Measurements from ENCODE around the gene APH1B.

Gene APH1B

DNA sequence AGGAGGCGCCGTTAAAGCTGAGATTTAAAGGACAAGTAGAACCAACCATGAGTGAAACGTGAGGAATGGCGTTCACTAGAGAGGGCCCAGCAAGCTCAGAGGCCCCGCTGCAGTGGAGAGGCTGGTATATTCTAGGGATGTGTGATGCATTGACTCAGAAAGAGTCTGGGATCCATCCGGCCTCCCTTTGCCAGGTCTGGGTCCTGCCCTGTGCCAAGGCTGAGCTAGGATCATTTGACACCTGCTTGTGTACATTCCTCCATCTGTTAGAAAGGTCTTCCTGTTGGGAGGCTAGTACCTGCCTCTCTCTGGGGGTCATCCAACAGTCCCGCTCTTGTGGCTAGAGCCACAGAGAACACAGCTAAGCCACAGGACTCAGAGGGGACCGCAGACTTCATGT lies 75.9 kb downstream of the APH1B start:
- DNase-seq (ENCODE audit: low read depth), result no peak

DNA sequence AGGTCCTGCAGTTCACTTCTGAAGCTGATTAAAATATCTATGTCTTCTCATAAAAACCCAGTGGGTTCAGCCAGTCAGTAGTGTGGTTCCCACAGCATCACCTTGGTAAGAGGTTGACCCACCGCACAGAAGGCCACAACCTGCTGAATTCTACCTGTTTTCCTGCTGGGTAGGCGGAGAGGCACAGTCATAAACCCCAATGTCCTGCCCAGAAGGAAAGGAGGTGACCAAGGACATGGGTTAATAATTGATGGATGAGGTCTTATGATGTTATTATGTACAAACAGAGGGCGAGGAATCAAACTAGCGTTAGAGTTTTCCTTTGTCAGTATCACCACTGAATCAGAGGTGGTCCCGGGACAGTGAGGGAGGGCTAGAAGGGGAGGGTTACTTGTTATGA lies 76.5 kb downstream of the APH1B start:
- no peak for DNase-seq (ENCODE audit: low read depth)

DNA sequence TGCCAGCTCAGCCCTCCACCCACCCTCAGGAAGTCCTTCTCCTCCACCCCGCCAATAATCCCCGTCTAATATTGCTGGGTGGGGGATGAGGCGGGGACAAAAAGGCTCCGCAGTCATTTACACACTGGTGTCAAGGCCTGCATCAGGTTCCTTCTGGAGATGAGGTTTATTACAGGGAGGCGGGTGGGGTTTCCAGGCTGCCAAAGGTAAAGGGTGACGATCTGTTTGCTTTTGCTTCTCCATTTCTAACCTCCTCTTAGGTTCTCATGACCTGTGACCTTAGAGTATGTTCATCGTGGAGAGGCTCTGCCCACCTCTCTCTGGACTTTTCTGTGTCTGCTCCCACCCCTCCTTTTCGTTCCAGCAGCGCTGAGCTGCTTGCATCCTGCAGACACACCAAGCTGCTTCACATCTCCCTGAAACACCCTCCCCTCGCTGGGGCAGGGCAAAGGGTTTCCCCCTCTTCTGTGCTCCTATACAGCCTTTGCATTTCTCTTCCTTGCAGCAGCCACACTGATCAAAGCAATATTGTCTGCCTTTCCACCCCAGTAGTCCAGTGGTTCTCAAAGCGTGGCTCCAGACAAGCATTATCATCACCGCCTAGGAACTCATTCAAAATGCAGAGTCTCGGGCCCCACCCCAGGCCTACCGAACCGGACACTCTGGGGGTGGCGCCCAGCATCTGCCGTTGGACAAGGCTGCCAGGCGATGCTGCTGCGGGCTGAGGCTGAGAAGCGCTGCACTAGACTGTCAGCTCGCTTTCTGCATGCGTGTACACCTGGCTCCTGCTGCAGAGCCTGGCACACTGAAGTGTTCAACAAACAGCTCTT lies 77.6 kb downstream of the APH1B start:
- no peak for DNase-seq (ENCODE audit: low read depth)

DNA sequence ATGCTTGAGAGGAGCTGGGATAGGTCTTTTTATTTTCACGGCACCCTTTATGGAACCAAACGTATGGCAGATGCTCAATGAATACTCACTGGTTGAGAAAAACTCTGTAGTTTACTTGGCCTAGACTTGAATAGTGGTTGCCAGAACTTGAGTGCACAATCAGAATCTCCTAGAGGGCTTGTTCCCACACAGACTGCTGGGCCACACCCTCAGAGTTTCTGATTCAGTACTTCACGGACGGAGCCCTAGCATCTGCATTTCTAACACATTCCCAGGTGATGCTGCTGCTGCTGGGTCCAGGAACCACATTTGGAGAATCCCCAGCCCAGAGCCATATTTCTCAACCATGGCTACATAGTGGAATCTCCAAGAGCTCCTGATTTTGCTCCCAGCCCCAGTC lies 79.7 kb downstream of the APH1B start:
- DNase-seq (ENCODE audit: low read depth), result no peak

DNA sequence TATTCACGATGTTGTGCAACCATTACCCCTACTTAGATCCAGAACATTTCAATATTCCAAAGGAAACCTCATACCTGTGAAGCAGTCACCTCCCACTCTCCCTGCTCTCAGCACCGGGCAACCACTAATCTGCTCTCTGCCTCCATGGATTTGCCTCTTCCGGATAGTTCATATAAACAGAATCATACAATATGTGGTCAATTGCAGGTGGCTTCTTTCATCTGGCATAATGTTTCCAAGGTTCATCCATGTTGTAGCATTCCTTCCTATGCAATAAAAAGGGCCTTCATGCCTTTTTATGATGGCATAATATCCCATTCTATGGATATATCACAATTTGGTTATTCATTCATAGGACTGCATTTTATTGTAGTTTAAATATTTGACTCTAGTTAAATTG lies 80.3 kb downstream of the APH1B start:
- DNase-seq (ENCODE audit: low read depth), result no peak

DNA sequence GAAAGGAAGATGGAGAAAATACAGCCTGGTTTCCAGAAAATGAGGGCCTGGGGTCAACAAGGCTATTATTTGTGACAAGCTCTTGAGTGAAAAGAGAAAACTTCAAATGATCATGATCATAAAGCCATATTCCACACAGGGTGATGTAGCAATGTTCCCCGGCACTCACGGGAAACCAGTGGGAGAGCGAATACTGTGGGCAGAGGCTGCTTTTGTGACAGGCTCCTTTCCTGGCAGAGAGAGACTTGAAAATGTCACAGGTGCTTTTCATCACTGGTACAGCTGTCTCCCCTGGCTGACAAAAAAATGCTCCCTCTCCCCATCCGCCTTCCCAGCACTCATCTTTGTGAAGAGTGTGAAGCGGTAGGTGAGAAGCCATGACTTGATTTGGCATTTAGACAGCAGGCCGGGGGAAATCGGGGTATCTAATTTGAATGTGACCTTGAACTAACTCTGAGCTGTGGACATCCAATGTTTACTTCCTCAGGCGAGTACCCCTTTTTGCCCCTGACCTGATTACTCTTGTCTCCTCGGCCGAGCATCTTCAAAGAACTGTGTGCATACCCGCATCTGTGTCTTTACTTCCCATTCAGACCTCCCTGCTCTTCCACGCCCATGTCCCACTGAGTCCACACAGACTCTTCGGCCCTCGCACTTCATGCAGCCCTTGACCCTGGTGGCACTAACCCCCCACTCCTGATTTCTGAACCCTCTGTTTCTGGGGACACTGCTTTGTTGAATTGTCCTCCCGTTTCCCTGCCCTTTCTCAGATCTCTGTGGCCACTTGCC lies 81.0 kb downstream of the APH1B start:
- DNase-seq (ENCODE audit: low read depth), result no peak
